Measurements from ENCODE around the gene SLC25A39. TPM values are rescaled to one million over a fixed set of nuclear protein-coding genes. Genes with fewer than 3 reads are reported as not detected.
A peak's percentile ranks its signal among the peaks of the same experiment; 100 is the strongest.

SLC25A39 gene
- total and polyA plus RNA-seq, 2 of the 13 experiments (the other 11 are each of a cell fraction or from before 2014, with no cell fraction given), result 144 to 151 TPM

DNA sequence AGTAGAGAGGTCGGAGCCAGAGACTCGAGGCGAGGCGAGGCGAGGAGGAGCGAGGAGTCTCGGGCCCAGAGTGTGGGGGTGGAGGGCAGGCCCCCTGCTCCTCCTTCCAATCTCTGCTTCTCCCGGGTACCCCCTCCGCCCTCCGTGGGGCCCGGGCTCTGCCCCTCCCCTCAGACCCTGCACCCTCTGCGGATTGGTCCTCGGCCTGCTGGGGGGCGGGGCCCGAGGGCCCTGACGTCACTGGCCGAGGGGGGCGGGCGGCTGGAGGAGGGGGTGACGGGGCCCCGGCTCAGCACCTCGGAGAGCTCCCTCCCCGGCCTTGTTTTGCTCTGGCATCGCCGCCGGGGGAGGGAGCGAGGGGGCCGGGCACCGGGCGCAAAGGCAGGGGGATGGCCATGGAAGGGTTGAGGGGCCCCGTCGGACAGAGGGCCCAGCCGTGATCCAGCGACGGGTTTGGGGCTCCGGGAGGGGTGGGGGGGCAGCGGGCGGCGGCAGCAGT lies 16.3 kb downstream of the SLC25A39 start, which contains the start of gene RUNDC3A (continued):
- TF ChIP-seq, protein P1, sequence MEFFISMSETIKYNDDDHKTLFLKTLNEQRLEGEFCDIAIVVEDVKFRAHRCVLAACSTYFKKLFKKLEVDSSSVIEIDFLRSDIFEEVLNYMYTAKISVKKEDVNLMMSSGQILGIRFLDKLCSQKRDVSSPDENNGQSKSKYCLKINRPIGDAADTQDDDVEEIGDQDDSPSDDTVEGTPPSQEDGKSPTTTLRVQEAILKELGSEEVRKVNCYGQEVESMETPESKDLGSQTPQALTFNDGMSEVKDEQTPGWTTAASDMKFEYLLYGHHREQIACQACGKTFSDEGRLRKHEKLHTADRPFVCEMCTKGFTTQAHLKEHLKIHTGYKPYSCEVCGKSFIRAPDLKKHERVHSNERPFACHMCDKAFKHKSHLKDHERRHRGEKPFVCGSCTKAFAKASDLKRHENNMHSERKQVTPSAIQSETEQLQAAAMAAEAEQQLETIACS (CRISPR knock-in tag; IDR thresholded peaks at IDR 0.05), result 0 out of 2 replicates have a peak, but pooled peaks have one; percentile 20
- TF ChIP-seq, protein P2, sequence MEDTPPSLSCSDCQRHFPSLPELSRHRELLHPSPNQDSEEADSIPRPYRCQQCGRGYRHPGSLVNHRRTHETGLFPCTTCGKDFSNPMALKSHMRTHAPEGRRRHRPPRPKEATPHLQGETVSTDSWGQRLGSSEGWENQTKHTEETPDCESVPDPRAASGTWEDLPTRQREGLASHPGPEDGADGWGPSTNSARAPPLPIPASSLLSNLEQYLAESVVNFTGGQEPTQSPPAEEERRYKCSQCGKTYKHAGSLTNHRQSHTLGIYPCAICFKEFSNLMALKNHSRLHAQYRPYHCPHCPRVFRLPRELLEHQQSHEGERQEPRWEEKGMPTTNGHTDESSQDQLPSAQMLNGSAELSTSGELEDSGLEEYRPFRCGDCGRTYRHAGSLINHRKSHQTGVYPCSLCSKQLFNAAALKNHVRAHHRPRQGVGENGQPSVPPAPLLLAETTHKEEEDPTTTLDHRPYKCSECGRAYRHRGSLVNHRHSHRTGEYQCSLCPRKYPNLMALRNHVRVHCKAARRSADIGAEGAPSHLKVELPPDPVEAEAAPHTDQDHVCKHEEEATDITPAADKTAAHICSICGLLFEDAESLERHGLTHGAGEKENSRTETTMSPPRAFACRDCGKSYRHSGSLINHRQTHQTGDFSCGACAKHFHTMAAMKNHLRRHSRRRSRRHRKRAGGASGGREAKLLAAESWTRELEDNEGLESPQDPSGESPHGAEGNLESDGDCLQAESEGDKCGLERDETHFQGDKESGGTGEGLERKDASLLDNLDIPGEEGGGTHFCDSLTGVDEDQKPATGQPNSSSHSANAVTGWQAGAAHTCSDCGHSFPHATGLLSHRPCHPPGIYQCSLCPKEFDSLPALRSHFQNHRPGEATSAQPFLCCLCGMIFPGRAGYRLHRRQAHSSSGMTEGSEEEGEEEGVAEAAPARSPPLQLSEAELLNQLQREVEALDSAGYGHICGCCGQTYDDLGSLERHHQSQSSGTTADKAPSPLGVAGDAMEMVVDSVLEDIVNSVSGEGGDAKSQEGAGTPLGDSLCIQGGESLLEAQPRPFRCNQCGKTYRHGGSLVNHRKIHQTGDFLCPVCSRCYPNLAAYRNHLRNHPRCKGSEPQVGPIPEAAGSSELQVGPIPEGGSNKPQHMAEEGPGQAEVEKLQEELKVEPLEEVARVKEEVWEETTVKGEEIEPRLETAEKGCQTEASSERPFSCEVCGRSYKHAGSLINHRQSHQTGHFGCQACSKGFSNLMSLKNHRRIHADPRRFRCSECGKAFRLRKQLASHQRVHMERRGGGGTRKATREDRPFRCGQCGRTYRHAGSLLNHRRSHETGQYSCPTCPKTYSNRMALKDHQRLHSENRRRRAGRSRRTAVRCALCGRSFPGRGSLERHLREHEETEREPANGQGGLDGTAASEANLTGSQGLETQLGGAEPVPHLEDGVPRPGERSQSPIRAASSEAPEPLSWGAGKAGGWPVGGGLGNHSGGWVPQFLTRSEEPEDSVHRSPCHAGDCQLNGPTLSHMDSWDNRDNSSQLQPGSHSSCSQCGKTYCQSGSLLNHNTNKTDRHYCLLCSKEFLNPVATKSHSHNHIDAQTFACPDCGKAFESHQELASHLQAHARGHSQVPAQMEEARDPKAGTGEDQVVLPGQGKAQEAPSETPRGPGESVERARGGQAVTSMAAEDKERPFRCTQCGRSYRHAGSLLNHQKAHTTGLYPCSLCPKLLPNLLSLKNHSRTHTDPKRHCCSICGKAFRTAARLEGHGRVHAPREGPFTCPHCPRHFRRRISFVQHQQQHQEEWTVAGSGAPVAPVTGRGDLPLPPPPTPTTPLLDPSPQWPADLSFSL (CRISPR knock-in tag; IDR thresholded peaks at IDR 0.05), result no peak
- TF ChIP-seq, protein P3, sequence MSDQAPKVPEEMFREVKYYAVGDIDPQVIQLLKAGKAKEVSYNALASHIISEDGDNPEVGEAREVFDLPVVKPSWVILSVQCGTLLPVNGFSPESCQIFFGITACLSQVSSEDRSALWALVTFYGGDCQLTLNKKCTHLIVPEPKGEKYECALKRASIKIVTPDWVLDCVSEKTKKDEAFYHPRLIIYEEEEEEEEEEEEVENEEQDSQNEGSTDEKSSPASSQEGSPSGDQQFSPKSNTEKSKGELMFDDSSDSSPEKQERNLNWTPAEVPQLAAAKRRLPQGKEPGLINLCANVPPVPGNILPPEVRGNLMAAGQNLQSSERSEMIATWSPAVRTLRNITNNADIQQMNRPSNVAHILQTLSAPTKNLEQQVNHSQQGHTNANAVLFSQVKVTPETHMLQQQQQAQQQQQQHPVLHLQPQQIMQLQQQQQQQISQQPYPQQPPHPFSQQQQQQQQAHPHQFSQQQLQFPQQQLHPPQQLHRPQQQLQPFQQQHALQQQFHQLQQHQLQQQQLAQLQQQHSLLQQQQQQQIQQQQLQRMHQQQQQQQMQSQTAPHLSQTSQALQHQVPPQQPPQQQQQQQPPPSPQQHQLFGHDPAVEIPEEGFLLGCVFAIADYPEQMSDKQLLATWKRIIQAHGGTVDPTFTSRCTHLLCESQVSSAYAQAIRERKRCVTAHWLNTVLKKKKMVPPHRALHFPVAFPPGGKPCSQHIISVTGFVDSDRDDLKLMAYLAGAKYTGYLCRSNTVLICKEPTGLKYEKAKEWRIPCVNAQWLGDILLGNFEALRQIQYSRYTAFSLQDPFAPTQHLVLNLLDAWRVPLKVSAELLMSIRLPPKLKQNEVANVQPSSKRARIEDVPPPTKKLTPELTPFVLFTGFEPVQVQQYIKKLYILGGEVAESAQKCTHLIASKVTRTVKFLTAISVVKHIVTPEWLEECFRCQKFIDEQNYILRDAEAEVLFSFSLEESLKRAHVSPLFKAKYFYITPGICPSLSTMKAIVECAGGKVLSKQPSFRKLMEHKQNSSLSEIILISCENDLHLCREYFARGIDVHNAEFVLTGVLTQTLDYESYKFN (CRISPR knock-in tag; conservative IDR thresholded peaks at IDR 0.05), result peak; percentile 40; the same call in 1 of the 2 replicates
- no peak; the same call in 1 of the 2 replicates for TF ChIP-seq ZNF3 (CRISPR knock-in tag; IDR thresholded peaks at IDR 0.05)
- no peak for TF ChIP-seq RARG (CRISPR knock-in tag; IDR thresholded peaks at IDR 0.05; ENCODE audit: low read depth)
- TF ChIP-seq ZNF431 (CRISPR knock-in tag; IDR thresholded peaks at IDR 0.05; ENCODE audit: borderline replicate concordance, low read depth), result no peak
- peak; percentile 72; the same call in 1 of the 2 replicates for TF ChIP-seq ZNF605 (CRISPR knock-in tag; IDR thresholded peaks at IDR 0.05)
- peak; percentile 44; the same call in 1 of the 2 replicates for TF ChIP-seq YEATS2 (CRISPR knock-in tag; IDR thresholded peaks at IDR 0.05; ENCODE audit: borderline replicate concordance)
- TF ChIP-seq HCFC1 (IDR thresholded peaks at IDR 0.05; ENCODE audit: low read depth, low read length), result no peak
- 0 out of 2 replicates have a peak, but pooled peaks have one; percentile 18 for TF ChIP-seq TAF1 (CRISPR knock-in tag; IDR thresholded peaks at IDR 0.05)
- TF ChIP-seq ZSCAN20 (CRISPR knock-in tag; IDR thresholded peaks at IDR 0.05; ENCODE audit: borderline replicate concordance), result peak; percentile 97
- peak; percentile 49 for TF ChIP-seq POGZ (CRISPR knock-in tag; IDR thresholded peaks at IDR 0.05)
- TF ChIP-seq POLR2AphosphoS5 (IDR thresholded peaks at IDR 0.05; ENCODE audit: low read depth, low read length), result no peak
- no peak for TF ChIP-seq SMARCC2 (IDR thresholded peaks at IDR 0.05)
- TF ChIP-seq ZFP82 (CRISPR knock-in tag; IDR thresholded peaks at IDR 0.05; ENCODE audit: borderline replicate concordance), result no peak
- no peak for TF ChIP-seq REPIN1 (CRISPR knock-in tag; IDR thresholded peaks at IDR 0.05; ENCODE audit: borderline replicate concordance, low read depth)
- TF ChIP-seq ZNF749 (CRISPR knock-in tag; IDR thresholded peaks at IDR 0.05; ENCODE audit: borderline replicate concordance), result peak; percentile 47; the same call in 1 of the 2 replicates
- TF ChIP-seq MIER2 (CRISPR knock-in tag; IDR thresholded peaks at IDR 0.05), result peak; percentile 98
- peak; percentile 26 for TF ChIP-seq YY1 (IDR thresholded peaks at IDR 0.05; ENCODE audit: insufficient read depth, insufficient replicate concordance, low read depth, low read length)
- TF ChIP-seq TRIM24 (CRISPR knock-in tag; IDR thresholded peaks at IDR 0.05), result no peak
